Mesothelial cell of epicardium (in vitro differentiated cells): ENCODE data around the gene DES. TPM values are rescaled to one million over a fixed set of nuclear protein-coding genes. Genes with fewer than 3 reads are reported as not detected.

Experiments
- DNase-seq, 2 experiments: peaks; one replicate each; pipeline ENCODE4 v3.0.0; 2021; ENCODE audit warnings: low spot score in 2 of 2; ENCODE audit not compliant: unreplicated experiment in 2 of 2
- H3K27ac Mint-ChIP-seq: 2 replicates; pipeline ENCODE4 v1.8.0; 2021; ENCODE audit warnings: mixed read lengths
- H3K27me3 Mint-ChIP-seq: 2 replicates; pipeline ENCODE4 v1.8.0; 2021; ENCODE audit warnings: low read depth, mixed read lengths
- H3K36me3 Mint-ChIP-seq: 2 replicates; pipeline ENCODE4 v1.8.0; 2021; ENCODE audit warnings: mixed read lengths
- H3K4me1 Mint-ChIP-seq: 2 replicates; pipeline ENCODE4 v1.8.0; 2021; ENCODE audit warnings: mixed read lengths
- H3K4me3 Mint-ChIP-seq: 2 replicates; pipeline ENCODE4 v1.8.0; 2021; ENCODE audit warnings: mild to moderate bottlenecking, moderate library complexity, mixed read lengths
- H3K9me3 Mint-ChIP-seq: 2 replicates; pipeline ENCODE4 v1.8.0; 2021; ENCODE audit warnings: mixed read lengths
- total RNA-seq: library from RNA; stranded (reverse); gene quantifications from 3 replicates; pipeline ENCODE4 v1.2.1, GENCODE V29; 2021
- TF ChIP-seq, protein P1 (sequence below): fragments of 200-600 bp; sonication (generic); IDR thresholded peaks from one replicate; pipeline ENCODE4 v1.5.0; 2021; ENCODE audit warnings: antibody characterized with exemption; ENCODE audit not compliant: unreplicated experiment

Gene DES
- total RNA-seq, 1 donor from 2014 or later = 33.0 TPM

DNA sequence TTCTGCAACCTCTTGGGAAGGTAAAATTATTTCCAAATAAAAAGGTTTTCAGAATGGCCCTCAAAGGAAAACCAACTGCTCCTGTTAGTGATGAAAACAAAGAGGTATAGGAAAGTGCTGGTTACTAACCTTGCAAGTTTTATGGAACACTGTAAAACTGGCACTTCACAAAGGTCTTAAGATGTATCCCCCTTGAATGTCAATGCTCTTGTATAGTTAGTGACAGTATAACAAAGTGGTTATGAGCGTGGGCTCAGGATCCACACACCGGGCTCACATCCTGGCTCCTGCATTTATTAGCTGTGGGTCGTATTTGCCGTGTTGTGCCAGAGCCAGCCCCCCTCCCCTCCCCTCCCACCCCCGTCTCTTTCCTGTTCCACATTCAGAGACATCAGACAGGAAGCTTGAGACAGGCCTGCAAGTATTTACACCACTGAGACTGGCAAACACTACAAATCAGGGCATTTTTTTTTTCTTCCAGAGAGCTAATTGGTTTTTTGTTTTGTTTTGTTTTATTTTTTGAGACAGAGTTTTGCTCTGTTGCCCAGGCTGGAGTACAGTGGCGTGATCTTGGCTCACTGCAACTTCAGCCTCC, 21.2 kb upstream of the DES start:
- no peak overlapping the region for H3K4me3 Mint-ChIP-seq
- TF ChIP-seq, protein P1, sequence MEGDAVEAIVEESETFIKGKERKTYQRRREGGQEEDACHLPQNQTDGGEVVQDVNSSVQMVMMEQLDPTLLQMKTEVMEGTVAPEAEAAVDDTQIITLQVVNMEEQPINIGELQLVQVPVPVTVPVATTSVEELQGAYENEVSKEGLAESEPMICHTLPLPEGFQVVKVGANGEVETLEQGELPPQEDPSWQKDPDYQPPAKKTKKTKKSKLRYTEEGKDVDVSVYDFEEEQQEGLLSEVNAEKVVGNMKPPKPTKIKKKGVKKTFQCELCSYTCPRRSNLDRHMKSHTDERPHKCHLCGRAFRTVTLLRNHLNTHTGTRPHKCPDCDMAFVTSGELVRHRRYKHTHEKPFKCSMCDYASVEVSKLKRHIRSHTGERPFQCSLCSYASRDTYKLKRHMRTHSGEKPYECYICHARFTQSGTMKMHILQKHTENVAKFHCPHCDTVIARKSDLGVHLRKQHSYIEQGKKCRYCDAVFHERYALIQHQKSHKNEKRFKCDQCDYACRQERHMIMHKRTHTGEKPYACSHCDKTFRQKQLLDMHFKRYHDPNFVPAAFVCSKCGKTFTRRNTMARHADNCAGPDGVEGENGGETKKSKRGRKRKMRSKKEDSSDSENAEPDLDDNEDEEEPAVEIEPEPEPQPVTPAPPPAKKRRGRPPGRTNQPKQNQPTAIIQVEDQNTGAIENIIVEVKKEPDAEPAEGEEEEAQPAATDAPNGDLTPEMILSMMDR = no peak
- no peaks in the 10 kb centered on the region for H3K36me3 Mint-ChIP-seq
- no peak overlapping the region for H3K27ac Mint-ChIP-seq
- no peak for DNase-seq
- H3K4me1 Mint-ChIP-seq = peaks cover 22% of the 10 kb centered on the region
- no peaks in the 10 kb centered on the region for H3K9me3 Mint-ChIP-seq
- no peaks in the 10 kb centered on the region for H3K27me3 Mint-ChIP-seq

DNA sequence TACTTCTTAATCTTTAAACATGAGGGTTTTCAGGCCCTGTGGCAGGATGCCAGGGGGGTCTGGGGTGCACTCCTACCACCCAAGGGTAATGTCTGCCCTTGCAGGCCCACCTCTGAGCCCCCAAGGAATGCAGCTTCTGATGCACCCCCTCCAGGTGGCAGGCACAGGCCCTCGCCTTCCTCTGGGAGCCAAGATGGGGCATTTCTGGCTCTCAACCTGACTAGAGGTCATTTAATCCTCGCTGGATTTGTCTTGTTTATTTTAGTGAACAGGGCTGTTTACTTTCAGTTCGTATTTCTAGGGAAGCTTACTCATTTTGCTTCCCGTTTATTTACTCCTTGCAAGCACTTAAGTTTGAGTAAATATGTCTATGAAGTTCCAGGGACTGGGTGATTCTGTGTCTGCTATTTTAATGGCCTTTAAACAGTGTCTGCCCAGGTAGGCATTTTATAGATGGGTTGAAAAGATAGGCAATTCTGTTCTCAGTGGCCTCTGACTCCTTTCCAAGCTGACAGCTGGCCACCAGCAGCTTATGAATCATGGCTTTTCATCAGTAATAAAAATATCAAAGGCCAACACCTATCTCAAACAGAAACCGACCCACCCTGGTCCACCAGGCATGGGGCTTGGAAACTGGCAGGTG, 19.3 kb upstream of the DES start:
- H3K9me3 Mint-ChIP-seq = no peaks in the 10 kb centered on the region
- no peaks in the 10 kb centered on the region for H3K27me3 Mint-ChIP-seq
- DNase-seq = no peak
- H3K4me1 Mint-ChIP-seq = peaks cover 38% of the 10 kb centered on the region
- H3K36me3 Mint-ChIP-seq = no peaks in the 10 kb centered on the region
- H3K27ac Mint-ChIP-seq = no peak overlapping the region
- TF ChIP-seq, protein P1 = no peak
- no peak overlapping the region for H3K4me3 Mint-ChIP-seq

DNA sequence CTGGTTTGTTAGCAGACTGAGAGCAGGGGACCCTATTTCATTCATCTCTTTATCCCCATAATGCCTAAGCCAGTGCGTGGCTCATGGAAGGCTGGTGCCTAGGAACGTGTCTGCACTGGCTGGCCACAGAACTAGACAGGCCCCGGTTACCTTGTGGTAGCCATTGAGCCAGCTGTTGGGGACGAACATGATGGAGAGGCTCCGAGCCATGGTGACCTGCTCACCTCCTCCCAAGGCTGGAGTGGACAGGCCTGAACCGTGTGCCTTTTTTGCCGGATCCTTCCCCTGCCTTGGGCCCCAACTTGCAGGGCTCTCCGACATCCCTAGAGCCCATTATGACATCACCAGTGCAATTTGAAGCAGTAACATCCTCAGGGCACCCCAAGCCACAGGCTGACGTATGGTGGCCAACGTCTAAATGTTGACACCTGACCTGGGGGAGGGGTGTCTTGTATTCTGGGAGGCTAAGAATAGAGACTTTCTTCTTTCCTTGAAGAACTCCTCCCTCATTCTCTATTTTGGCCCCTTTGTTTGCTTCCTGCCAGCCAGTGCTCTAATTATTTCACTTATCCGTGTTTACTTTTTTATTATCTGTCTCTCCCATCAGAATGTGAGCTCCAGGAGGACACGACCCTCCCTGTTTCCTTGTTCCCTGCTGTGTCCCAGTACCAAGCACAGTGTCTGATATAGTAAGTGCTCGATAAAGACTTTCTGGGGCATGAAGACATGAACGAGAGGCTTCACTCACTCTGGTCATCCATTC, 18.3 kb upstream of the DES start:
- TF ChIP-seq, protein P1 = no peak
- DNase-seq = no peak
- H3K4me1 Mint-ChIP-seq = peaks cover 45% of the 10 kb centered on the region
- no peak overlapping the region for H3K4me3 Mint-ChIP-seq
- H3K36me3 Mint-ChIP-seq = no peaks in the 10 kb centered on the region
- no peaks in the 10 kb centered on the region for H3K9me3 Mint-ChIP-seq
- no peaks in the 10 kb centered on the region for H3K27me3 Mint-ChIP-seq
- H3K27ac Mint-ChIP-seq = no peak overlapping the region

DNA sequence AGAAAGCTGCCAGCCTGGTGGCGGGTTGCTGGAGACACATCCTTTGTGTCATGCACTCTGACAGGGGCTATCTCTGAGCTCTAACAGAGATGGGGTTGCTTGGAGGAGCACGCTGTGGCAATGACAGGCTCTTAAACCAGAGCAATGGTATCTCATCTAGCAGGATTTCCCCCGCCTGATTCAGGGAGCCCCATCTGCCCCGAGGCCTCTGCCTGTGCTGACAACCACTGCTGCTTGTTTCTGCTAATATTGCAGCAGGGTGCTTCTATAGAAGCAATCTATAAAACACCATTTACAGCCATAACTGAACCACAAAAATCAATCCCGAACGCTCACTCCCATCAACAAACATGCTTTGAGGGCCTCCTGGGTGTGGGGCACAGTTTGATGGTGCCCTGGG, 17.6 kb upstream of the DES start:
- Mint-ChIP-seq H3K9me3 (no peaks in the 10 kb centered on the region), H3K27me3 (no peaks in the 10 kb centered on the region), H3K36me3 (no peaks in the 10 kb centered on the region), H3K4me3 (no peak overlapping the region), H3K27ac (peak overlapping the region; percentile 17), H3K4me1 (peaks cover 48% of the 10 kb centered on the region)
- TF ChIP-seq, protein P1 = no peak
- peak in 1 of 2 experiments; percentile 51 for DNase-seq

DNA sequence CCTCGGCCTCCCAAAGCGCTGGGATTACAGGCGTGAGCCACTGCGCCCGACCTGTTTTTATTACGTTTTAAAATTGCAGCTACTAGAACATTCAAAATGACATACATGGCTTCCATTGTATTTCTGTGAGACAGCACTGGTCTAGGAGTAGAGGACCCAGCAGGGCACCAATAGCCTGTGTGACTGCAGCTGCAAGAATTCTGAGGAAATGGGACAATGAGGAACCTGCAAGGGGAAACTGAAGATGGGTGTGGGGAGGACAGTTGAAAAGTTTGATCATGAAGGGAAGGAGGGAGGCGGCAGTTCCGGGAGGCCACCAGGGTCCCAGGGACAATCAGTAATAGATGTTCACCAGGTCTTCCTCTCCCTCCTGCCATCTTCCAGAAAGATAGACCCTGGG, 16.6 kb upstream of the DES start:
- no peaks in the 10 kb centered on the region for H3K27me3 Mint-ChIP-seq

More for the DNA sequence above, 16.6 kb upstream of the DES start:
- no peak overlapping the region for H3K4me3 Mint-ChIP-seq
- H3K27ac Mint-ChIP-seq = no peak overlapping the region
- H3K36me3 Mint-ChIP-seq = no peaks in the 10 kb centered on the region
- peaks cover 48% of the 10 kb centered on the region for H3K4me1 Mint-ChIP-seq
- H3K9me3 Mint-ChIP-seq = no peaks in the 10 kb centered on the region
- TF ChIP-seq, protein P1 = no peak
- no peak for DNase-seq
